Dendritic cell treated with granulocyte-macrophage colony-stimulating factor and Interleukin-4, amounts not matched to agents 40 ng/mL and 50 ng/mL, for 4 days (primary cell): ENCODE data around the gene SIRPB2.

Source experiments
- H3K27ac Mint-ChIP-seq: one replicate; pipeline ENCODE4 v1.8.0; 2022; ENCODE audit warnings: mild to moderate bottlenecking, mixed read lengths
- H3K27me3 Mint-ChIP-seq: one replicate; pipeline ENCODE4 v1.8.0; 2022; ENCODE audit warnings: mild to moderate bottlenecking, mixed read lengths
- H3K36me3 Mint-ChIP-seq: one replicate; pipeline ENCODE4 v1.8.0; 2022; ENCODE audit warnings: low read depth, mixed read lengths
- H3K4me1 Mint-ChIP-seq: one replicate; pipeline ENCODE4 v1.8.0; 2022; ENCODE audit warnings: low read depth, mixed read lengths
- H3K4me3 Mint-ChIP-seq: one replicate; pipeline ENCODE4 v1.8.0; 2022; ENCODE audit warnings: mild to moderate bottlenecking, moderate library complexity, mixed read lengths
- H3K9me3 Mint-ChIP-seq: one replicate; pipeline ENCODE4 v1.8.0; 2022; ENCODE audit warnings: mixed read lengths
- intact Hi-C: fragments of 100-400 bp; cut with micrococcal nuclease; formaldehyde crosslinking; loops from one replicate; pipeline ENCODE4 v1.15.0; 2022

The SIRPB2 gene

GRCh38 chr20:1491860-1492642 lies 831 bp upstream of the SIRPB2 start:
- peaks cover 74% of the 10 kb centered on the region for H3K4me1 Mint-ChIP-seq
- H3K9me3 Mint-ChIP-seq, result no peaks in the 10 kb centered on the region
- peak overlapping the region; percentile 88 for H3K4me3 Mint-ChIP-seq
- H3K36me3 Mint-ChIP-seq, result peaks cover 27% of the 10 kb centered on the region
- no peaks in the 10 kb centered on the region for H3K27me3 Mint-ChIP-seq
- H3K27ac Mint-ChIP-seq, result peak overlapping the region; percentile 98
- intact Hi-C loops, result loop anchor here (1.0 to 5.0 kb wide), 3 partner anchors 11 to 115 kb away; partner anchors contain the start of gene NSFL1C

- H3K4me3 Mint-ChIP-seq, result peak overlapping the region; percentile 88
- H3K36me3 Mint-ChIP-seq, result peaks cover 27% of the 10 kb centered on the region
- H3K27me3 Mint-ChIP-seq, result no peaks in the 10 kb centered on the region
- peaks cover 80% of the 10 kb centered on the region for H3K4me1 Mint-ChIP-seq
- H3K9me3 Mint-ChIP-seq, result no peaks in the 10 kb centered on the region
- peak overlapping the region; percentile 98 for H3K27ac Mint-ChIP-seq
- intact Hi-C loops, result loop anchor here (1.0 to 5.0 kb wide), 3 partner anchors 13 to 113 kb away; partner anchors contain the start of gene NSFL1C
These were observed 501 bp downstream of the SIRPB2 start for GRCh38 chr20:1490643-1491195.

- no peaks in the 10 kb centered on the region for H3K27me3 Mint-ChIP-seq
- H3K4me3 Mint-ChIP-seq, result peak overlapping the region; percentile 88
- peak overlapping the region; percentile 98 for H3K27ac Mint-ChIP-seq
- no peaks in the 10 kb centered on the region for H3K9me3 Mint-ChIP-seq
- H3K4me1 Mint-ChIP-seq, result peaks cover 83% of the 10 kb centered on the region
- intact Hi-C loops, result loop anchor here (1.0 to 5.0 kb wide), 3 partner anchors 9 to 113 kb away; partner anchors contain the start of gene NSFL1C
- H3K36me3 Mint-ChIP-seq, result peaks cover 36% of the 10 kb centered on the region
These were observed 1.3 kb downstream of the SIRPB2 start for GRCh38 chr20:1489764-1490436.

GRCh38 chr20:1489325-1489724 lies 1.9 kb downstream of the SIRPB2 start:
- peak overlapping the region; percentile 88 for H3K4me3 Mint-ChIP-seq
- no peaks in the 10 kb centered on the region for H3K27me3 Mint-ChIP-seq
- H3K27ac Mint-ChIP-seq, result peak overlapping the region; percentile 98
- H3K4me1 Mint-ChIP-seq, result peaks cover 83% of the 10 kb centered on the region
- intact Hi-C loops, result loop anchor here (1.0 kb wide), 1 partner anchor 8 kb away; no protein-coding TSS in a partner anchor
- no peaks in the 10 kb centered on the region for H3K9me3 Mint-ChIP-seq
- peaks cover 41% of the 10 kb centered on the region for H3K36me3 Mint-ChIP-seq

- no peaks in the 10 kb centered on the region for H3K27me3 Mint-ChIP-seq
- no peaks in the 10 kb centered on the region for H3K9me3 Mint-ChIP-seq
- intact Hi-C loops, result no loop called here
- peaks cover 69% of the 10 kb centered on the region for H3K36me3 Mint-ChIP-seq
- no peak overlapping the region for H3K4me3 Mint-ChIP-seq
- no peak overlapping the region for H3K27ac Mint-ChIP-seq
- peaks cover 83% of the 10 kb centered on the region for H3K4me1 Mint-ChIP-seq
These were observed 4.7 kb downstream of the SIRPB2 start for GRCh38 chr20:1486566-1486965.

- peak overlapping the region; percentile 40 for H3K4me3 Mint-ChIP-seq
- H3K27ac Mint-ChIP-seq, result peak overlapping the region; percentile 71
- H3K9me3 Mint-ChIP-seq, result no peaks in the 10 kb centered on the region
- peaks cover 82% of the 10 kb centered on the region for H3K36me3 Mint-ChIP-seq
- intact Hi-C loops, result no loop called here
- no peaks in the 10 kb centered on the region for H3K27me3 Mint-ChIP-seq
- H3K4me1 Mint-ChIP-seq, result peaks cover 80% of the 10 kb centered on the region
These were observed 6.6 kb downstream of the SIRPB2 start for GRCh38 chr20:1484438-1485116.

GRCh38 chr20:1479831-1480595 lies 11.2 kb downstream of the SIRPB2 start:
- Mint-ChIP-seq H3K4me3 (no peak overlapping the region), H3K36me3 (peaks cover 98% of the 10 kb centered on the region), H3K9me3 (no peaks in the 10 kb centered on the region), H3K4me1 (peaks cover 77% of the 10 kb centered on the region), H3K27me3 (no peaks in the 10 kb centered on the region), H3K27ac (no peak overlapping the region)
- intact Hi-C loops, result no loop called here

- Mint-ChIP-seq H3K36me3 (peaks cover 93% of the 10 kb centered on the region), H3K4me1 (peaks cover 69% of the 10 kb centered on the region), H3K27me3 (no peaks in the 10 kb centered on the region), H3K9me3 (no peaks in the 10 kb centered on the region), H3K4me3 (no peak overlapping the region), H3K27ac (peak overlapping the region; percentile 24)
- intact Hi-C loops, result no loop called here
These were observed 12.7 kb downstream of the SIRPB2 start for GRCh38 chr20:1478566-1478965.

- no peaks in the 10 kb centered on the region for H3K9me3 Mint-ChIP-seq
- peaks cover 93% of the 10 kb centered on the region for H3K36me3 Mint-ChIP-seq
- no peaks in the 10 kb centered on the region for H3K27me3 Mint-ChIP-seq
- intact Hi-C loops, result no loop called here
- no peak overlapping the region for H3K4me3 Mint-ChIP-seq
- H3K4me1 Mint-ChIP-seq, result peaks cover 69% of the 10 kb centered on the region
- H3K27ac Mint-ChIP-seq, result peak overlapping the region; percentile 24
These were observed 13.2 kb downstream of the SIRPB2 start for GRCh38 chr20:1477896-1478490.

GRCh38 chr20:1474817-1475603 lies 16.2 kb downstream of the SIRPB2 start:
- no peaks in the 10 kb centered on the region for H3K9me3 Mint-ChIP-seq
- intact Hi-C loops, result no loop called here
- H3K27ac Mint-ChIP-seq, result peak overlapping the region; percentile 10
- no peak overlapping the region for H3K4me3 Mint-ChIP-seq
- H3K27me3 Mint-ChIP-seq, result no peaks in the 10 kb centered on the region
- peaks cover 66% of the 10 kb centered on the region for H3K4me1 Mint-ChIP-seq
- peaks cover 88% of the 10 kb centered on the region for H3K36me3 Mint-ChIP-seq

- intact Hi-C loops, result no loop called here
- no peaks in the 10 kb centered on the region for H3K27me3 Mint-ChIP-seq
- no peaks in the 10 kb centered on the region for H3K9me3 Mint-ChIP-seq
- H3K4me1 Mint-ChIP-seq, result peaks cover 66% of the 10 kb centered on the region
- peaks cover 87% of the 10 kb centered on the region for H3K36me3 Mint-ChIP-seq
- H3K27ac Mint-ChIP-seq, result no peak overlapping the region
- H3K4me3 Mint-ChIP-seq, result no peak overlapping the region
These were observed 16.9 kb downstream of the SIRPB2 start for GRCh38 chr20:1474325-1474724.
